HG03064 (cell line): Measurements from ENCODE around the gene SLC38A10.
"Not testable (repeated sequence)": the region's sequence is repeated elsewhere in the genome, so short reads cannot be mapped to it uniquely, and the experiment has no call there.

Experiments
- ATAC-seq: cut with Tn5 transposase; IDR thresholded peaks from one replicate; pipeline ENCODE4 v1.9.1; 2021; ENCODE audit warnings: low read depth; ENCODE audit not compliant: unreplicated experiment

Gene SLC38A10

DNA sequence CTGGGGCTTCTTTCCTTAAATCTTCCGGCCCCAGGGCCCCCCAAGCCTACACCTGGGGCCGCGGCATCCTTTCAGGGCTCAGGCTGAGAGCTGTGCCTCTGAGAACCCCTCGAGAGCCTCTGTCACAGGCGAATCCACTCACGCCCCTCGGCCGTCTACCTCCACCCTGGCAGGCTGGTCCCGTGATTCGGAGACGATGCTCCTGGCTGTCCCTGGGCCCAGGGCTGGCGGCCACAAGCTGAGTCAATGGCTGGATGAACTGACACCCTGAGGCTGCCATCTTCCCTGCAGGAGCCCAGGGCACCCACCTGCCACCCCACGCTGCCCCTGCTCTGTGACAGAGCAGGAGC, 60.6 kb downstream of the SLC38A10 start:
- no peak for ATAC-seq

DNA sequence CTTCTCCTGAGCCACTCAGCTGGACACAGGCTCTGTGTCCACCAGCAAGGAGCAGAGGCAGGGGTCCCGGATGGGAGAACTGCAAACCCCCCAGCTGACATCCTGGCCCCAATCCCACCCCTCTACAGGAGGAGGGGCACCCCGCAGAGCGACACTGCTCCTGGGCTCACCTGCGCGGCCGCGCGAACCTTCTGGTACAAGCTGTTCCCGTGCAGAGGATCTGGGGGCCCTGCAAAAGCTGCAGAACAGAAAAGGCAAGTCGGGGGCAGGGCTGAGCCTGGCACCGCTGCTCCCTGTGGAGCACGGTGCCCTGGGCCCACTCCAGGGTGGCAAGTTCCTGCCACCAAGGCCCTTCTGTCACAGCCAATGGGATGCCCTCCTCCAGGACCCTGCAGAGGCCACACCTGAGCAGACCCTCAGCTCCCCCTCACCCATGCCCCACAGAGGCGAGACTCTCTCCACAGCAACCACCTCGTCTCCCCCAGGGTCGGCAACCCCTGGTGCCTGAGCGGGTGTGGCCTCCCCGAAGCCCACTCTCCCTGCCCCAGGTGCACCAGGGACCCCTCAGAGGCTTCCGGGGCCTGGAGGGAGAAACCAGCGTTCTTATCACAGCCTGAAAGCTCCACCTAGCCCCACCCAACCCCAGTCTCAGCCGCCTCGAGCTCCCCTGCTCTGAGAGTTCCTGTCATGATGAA, 61.1 kb downstream of the SLC38A10 start:
- no peak for ATAC-seq

DNA sequence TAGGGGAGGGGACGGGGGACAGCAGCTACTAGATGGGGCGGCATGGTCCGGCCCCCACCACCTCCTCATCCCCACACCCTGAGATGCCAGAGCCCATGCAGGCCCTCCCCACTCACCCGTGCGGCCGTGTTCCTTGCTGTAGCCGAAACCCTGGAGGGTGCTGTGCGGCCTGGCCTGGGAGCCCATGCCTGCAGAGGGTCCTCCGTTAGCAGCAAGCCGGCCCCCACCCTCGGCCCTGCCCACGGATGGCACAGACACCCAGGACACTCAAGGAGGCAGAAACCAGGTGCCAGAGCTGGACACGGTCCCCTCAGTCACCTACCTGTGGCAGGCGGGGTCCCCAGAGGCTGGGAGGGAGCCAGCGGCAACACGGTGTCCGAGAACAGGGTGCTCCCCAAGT, 61.8 kb downstream of the SLC38A10 start:
- no peak for ATAC-seq

DNA sequence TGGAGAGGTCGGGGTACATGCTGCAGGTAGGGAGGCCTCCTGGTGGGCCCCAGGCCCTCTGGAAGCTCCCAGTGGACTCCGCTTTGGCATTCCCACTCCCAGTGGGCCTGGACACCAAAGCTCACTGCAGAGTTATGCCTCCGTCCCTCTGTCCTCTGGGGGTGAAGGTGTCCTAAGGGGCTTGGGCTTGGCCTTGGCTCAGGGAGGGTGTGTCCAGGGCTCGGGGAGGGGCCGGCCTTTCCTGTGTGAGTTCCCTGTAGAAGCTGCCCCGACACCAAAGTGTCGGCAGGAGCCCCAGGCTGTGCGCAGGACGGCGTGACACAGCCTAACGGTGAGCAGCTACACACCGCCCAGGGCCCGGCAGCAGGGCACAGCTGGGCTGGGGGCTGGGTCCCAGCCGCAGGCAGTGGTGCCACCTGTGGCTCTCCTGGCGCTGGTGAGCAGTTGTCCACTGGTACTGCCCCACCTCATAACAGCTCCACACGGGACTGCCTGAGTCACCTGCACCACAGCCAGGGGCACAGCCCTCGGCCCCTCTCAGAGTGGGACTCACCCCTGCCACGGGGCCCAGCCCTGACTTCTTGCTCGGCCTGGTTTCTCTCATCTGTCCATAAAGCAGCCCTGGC, 62.4 kb downstream of the SLC38A10 start:
- ATAC-seq: no peak

DNA sequence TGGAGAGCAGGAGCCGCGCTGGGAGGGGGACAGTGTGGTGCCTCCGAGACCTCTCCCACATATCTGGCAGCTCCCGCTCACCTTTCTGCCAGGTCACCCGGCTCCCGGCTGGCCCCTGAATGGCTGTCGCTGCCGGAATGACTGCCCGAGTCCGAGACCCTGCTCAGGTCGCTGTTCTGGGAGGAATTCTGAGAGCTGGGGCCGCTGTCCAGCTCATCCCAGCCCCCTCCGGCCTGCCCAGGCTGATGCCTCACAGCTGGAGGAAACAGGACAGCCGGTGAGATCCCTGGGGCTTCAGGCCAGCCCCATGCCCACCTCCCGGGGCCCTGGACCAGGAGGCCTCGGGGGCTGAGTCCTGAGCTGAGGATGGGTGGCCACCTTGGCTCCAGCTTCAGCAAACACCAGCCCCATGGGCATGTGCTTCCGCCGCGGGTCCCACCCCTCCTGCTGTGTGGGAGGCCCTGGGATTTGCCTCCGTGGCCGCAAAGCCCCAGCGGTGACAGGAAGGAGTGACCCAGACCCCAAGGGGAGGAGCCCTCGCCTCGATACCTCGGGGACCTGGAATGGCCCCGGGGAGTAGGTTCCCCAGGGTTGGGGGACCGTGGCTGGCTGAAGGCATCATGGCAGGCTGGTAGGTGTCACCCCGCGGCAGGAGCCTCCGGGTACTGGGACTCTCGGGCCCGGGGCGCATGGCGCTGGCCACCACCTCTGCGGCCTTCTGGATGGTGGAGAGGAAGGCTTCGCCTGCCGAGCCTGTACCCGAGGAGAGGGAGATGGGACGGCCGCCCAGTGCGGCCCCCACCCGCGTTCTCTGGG, 63.1 kb downstream of the SLC38A10 start:
- ATAC-seq: no peak

DNA sequence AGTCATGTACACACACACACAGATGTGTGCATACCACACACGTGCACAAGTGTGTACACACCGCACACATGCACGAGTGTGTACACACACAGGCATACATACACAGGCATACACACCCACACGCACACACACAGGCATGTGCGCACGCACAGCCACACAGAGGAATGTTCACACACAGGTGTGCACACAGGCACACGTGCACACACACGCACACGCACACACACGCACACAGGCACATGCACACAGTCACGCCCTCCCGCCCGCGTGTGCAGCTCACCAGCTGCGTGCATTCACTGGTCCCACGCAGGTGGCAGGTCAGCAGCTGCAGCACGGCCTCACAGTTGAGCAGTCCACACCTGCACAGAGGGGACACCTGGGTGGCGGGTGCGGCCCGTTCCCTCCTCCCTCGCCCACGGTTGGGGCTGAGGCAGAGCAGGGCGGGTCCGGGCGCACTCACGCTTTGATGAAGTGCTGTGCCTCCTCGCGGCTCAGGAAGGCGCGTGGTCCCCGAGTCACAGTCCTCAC, 63.9 kb downstream of the SLC38A10 start:
- no peak for ATAC-seq

DNA sequence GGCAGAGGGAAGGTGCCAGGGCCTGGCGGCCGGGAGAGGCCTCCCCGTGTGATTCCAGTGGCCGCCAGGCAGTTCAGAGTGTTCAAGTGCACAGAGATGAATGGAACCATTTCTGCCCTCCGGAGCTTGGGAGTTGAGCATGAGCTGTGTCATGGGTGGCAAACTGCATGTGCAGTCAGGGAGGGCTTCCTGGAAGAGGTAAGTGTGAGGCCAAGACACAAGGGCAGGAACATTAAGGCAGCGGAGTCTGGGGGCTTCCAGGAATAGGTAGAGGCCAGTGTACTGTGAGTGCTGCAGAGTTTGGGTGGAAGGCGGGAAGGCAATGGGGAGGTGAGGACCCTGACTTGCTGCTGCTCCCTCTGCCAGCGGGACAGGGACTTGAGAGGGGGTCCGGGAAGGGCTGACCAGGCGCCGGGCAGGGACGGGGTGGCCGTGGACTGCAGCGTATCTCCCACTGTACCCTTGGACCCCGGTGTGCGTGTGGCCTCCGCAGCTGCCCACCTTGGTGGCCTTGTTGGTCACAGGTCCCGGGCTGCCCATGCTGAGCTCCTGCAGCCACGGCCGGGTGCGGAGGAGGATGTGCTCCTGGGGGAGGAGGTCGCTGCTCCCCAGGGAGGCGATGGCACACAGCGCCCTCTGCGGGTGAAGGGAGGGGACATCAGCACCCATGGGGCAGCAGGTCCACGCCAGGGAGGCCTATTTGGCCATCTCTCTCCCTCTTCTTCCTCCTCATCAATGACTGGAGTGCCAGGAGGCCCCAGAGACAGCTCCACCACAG, 64.9 kb downstream of the SLC38A10 start:
- ATAC-seq: no peak

DNA sequence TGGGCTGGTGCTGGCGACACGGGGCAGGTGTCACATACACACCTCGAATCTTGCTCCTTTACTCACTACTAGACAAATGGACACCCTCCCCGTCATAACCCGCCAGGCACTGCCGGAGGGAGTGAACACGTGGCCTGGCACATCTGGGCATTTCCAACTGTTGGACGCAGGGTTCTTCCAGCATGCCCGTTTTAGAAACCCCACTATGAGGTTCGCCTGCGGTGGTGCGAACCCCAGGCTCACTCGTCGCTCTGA, 65.5 kb downstream of the SLC38A10 start:
- no peak for ATAC-seq

DNA sequence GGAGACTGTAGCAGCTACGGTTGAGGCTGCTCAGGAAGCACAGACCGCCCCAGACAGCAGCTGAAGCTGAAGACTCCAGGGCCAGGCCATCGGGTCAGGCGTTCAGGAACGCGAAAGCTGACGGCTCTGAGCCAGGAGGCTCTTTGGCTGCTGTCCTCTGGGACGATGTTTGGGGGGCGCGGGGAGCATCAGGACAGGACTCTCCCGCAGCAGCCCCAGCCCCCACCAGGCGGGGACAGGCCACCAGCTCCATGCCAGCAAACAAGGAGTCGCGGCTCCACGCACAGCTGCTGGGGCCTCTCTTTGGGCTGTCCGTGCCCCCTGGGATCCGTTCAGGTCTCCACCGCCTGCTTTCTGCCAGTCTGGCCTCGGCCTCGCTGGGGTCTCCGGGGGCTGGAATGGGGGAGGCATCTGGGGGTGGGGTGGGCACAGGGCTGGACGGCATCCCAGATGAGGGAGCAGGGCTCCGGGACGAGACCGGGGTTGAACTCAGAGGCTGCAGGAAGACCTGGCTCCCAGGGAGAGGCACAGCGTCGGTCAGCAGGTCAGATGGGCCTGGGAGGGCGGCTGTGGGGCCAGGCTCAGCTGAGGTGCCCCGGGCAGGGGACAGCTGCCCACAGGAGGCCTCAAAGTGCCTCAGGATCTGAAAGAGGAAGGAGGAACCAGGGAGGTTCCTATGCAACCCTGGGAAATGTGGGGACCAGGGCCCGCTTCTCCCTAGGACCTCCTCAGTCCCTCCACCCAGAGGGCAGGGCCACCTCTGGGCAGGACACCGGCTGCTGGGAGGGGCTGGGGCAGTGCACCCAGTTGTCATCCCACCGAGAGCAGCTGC, 66.1 kb downstream of the SLC38A10 start:
- no peak for ATAC-seq

DNA sequence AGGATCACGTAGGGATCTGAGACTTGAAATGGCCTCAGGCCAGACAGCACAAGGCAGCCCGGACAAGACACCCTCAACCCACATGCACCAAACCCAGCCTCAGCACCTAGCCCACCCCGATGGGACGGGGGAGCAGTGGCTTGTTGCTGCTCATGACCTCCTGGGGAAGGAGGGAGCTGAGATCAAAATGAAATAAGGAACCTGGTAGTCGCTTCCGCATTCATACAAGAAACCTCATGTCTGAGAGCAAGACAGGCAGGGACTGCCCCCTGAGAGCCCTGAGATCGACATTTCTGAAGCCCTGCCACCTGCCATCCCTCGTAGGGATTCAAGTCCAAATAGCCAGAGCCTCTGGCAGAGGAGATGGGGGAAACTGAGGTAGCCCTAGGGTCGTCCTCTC, 66.7 kb downstream of the SLC38A10 start:
- ATAC-seq: no peak

DNA sequence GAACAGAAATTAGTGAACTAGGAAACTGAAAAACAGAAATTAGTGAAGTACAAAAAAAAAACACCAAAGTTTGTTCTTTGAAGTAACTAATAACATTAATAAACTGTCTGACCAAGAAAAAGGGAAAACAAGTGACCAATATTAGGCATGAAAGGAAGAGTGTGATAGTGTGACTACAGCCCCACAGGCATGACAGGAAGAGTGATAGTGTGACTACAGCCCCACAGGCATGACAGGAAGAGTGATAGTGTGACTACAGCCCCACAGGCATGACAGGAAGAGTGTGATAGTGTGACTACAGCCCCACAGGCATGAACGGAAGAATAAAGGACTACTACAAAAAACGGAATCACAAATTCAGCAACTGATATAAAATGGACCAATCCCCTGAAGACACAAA, 67.5 kb downstream of the SLC38A10 start:
- not testable (repeated sequence) for ATAC-seq

DNA sequence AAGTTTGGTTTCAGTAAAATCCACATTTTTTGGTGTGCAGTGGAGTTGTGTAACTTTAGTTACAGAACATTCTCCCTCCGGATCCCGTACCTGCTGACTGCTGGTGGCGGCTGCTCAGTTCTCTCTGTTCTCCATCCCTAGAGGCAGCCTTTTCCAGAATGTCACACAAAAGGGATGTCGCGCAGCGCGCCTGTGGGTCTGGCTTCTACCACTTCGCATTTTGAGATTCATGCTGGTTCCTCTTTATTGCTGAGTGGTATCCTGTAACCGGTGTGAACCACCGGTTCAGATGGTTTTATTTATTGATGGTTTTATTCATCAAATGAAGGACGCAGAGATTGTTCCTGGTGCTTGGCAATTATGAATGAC, 71.4 kb downstream of the SLC38A10 start:
- ATAC-seq: no peak

DNA sequence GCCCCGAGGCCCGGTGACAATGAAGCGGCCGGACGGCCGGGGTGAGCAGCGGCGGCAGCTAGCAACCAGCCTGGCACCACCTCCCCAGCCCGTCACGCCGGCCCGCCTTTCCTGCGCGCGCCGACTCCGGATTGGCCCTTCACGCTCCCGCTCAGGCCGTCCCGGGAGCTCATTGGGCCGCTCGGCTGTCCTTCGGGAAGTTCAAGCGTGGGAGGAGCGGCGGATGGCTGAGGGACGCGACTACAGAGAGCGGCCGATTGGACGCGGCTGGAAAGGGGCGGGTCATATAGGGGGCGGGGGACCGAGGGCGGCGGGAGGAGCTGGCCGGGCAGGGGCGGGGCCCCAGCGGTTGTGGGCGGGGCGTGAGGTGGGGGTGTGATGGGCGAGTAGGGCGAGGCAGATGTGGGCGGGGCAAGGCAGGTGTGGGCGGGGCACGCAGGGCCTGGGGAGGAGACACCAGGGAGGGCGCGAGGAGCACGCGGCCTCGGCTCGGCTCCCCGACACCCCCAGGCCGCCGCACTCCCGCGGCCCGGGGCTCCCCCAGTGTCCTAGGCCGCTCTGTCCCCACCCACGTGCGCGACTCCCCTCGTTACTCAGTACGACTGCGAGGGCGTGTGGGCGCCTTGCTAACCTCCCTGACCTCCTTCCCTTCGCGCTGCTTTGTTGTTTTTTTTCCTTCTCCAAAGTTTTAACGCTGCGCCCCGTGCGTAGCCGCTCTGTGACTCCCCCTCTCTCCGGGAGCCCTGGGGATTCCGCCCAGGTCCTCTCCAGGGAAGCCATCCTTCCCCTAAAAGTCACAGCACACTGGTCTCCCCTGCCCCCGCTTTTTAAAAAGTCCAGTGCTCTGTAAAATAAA, 72.0 kb downstream of the SLC38A10 start, which contains the start of gene CEP131:
CEP131 (minus strand) TSS at position 60 of the 856 bp plus-strand sequence. CDS start 2,909 bp downstream, outside the sequence.
- peak; percentile 80 for ATAC-seq

DNA sequence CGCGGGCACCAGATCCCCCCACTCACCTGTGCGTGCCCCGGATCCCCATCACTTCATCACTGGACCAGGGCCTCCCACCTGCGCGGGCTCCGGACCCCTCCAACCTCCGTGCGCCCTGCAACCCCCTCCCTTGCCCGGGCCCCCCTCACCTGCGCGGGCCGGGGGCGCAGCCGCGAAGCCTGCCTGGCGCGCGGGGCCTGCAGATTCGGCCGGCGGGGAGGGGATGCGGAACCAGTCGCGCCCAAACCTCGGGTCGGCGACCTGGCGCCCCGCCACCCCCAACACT, 72.5 kb downstream of the SLC38A10 start:
- no peak for ATAC-seq

DNA sequence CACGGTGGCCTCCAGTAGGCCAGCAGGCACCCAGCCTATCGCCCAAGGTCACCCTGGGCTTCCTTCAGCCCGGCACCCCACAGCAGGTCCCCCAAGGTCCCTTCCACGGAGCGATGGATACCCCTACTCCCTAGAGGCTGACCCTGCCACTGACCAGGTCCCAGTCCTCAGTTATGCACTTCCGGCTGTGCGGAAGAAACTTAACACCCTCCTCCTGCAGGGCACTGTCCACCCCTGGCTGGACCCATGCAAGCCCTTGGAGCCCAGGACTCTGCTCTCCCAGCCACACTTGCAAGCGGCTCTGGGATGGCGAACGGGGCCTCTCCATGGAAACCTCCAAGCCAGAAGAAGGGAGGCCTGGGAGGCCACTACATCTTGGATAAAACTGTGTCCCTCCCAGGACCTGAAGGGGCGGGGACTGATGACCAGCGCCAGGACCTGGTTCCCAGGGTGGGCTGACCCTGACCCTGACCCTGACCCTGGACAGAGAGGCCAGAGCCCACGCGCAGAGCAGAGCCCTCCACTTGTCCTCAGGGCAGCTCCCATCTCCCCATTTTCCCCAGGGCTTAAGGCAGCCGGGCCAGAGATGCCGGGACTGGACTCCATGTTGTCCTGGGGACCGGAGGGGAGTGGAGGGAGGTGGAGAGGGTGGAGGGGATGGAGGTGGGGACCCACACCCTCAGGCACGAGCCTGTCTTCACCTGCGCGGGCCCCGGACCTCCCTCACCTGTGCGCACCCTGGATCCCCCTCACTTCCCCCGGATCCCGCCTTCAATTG, 73.1 kb downstream of the SLC38A10 start:
- no peak for ATAC-seq

DNA sequence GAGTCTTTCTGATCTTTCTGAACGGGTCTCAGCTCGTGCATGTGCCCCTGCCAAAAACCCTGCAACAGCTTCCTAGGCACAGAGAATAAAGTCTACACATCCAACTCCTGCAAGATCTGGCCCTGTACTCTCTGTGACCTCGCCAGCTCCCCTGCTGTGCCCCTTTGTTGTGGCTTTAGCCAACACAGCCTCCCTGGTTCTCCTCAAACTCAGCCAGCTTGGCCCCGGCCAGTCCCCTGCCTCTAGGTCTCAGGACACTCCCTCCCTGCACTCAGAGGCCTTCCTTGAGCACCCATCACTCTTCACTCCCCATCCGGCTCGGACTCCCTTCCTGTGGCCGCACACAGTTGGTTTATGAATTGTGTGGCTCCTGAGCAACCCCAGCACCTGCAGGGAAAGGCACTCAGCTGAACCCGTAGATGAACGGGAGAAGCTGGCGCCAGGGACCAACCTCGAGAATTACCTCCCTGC, 73.7 kb downstream of the SLC38A10 start:
- no peak for ATAC-seq

DNA sequence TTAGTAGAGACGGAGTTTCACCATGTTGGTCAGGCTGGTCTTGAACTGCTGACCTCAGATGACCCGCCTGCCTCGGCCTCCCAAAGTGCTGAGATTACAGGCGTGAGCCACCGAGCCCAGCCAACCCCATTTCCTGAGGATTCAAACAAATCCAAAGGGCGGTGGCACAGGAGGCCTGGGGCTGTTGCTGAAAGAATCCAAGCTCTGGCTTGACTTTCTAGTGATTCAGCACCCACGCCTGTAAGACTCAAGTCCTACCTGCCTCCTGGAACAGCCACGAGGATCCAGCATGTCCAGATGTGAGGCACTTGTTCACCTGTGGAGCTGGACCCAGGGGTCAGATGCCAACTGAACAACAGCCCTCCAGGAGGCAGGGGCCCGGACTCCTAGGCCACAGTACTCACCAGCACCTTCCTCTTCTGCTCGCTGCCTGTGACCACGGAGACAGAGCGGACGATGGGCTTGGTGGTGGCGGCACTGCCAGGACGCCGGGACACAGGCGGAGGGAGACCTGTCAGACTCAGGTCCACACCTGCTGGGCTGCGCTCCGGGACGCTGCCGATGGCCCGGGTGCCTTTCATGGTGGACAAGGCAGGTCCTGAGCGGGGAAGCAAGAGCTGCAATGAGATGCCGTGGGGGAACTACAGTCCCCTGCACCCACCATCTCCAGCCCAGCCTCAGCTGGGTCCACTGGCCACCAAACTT, 75.5 kb downstream of the SLC38A10 start:
- no peak for ATAC-seq

DNA sequence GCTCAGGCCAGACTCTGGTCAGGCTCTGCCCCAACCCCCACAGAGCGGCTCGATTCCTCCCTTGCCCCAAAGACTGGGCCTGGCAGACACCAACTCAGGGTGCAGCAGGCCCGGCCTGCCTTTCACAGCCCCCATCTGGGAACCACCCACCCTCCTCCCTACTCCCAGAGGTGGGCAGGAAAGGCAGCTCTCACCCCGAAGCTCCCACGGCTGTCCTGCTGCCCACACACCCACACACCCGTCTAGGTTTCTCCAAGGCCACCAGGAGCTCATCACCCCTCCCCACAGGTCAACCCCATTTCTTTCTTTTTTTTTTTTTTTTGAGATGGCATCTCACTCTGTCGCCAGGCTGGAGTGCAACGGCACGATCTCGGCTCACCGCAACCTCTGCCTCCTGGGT, 76.1 kb downstream of the SLC38A10 start:
- ATAC-seq: no peak
